HG03108 (cell line): ENCODE data around the gene CCDC157.

ENCODE experiments used
- ATAC-seq: cut with Tn5 transposase; IDR thresholded peaks from one replicate; pipeline ENCODE4 v1.9.1; 2021; ENCODE audit warnings: moderate library complexity; ENCODE audit not compliant: unreplicated experiment

CCDC157 gene

DNA sequence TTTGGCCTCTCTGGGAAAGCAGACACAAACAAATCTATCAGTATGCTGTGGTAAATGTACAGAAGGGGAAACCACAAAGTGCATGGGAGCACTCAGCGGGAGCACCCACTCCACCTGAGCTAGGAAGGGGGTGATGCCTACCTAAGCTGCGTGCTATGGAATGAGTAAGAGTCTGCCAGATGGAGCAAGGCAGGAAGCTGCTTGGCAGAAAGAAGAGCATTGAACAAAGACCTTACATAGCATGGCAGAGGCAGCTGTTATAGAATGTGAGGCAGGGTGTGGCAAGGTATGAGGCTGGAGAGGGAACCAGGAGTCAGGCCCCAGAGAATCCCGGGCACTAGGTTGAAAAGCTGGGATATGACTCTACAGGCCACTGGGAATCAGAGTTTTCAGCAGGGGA, 55.0 kb downstream of the CCDC157 start:
- ATAC-seq: no peak

DNA sequence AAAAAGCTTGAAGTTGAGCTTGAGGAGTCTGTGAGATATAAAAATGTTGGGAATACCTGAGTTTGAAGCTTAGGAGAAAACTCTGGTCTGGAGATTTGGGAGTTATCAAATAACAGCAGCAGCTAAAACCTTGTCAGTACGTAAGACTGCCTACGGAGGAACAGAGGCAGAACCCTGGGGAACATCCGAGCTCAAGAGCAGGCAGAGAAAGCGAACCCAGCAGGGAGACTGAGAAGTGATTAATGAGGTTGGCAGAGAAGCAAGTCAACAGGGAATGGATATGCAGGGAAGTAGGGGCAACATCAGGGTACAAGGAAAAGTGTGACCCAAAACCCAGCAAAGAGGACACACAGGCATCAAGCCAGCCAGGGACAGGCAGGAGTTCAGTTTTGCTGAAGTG, 56.2 kb downstream of the CCDC157 start:
- no peak for ATAC-seq

DNA sequence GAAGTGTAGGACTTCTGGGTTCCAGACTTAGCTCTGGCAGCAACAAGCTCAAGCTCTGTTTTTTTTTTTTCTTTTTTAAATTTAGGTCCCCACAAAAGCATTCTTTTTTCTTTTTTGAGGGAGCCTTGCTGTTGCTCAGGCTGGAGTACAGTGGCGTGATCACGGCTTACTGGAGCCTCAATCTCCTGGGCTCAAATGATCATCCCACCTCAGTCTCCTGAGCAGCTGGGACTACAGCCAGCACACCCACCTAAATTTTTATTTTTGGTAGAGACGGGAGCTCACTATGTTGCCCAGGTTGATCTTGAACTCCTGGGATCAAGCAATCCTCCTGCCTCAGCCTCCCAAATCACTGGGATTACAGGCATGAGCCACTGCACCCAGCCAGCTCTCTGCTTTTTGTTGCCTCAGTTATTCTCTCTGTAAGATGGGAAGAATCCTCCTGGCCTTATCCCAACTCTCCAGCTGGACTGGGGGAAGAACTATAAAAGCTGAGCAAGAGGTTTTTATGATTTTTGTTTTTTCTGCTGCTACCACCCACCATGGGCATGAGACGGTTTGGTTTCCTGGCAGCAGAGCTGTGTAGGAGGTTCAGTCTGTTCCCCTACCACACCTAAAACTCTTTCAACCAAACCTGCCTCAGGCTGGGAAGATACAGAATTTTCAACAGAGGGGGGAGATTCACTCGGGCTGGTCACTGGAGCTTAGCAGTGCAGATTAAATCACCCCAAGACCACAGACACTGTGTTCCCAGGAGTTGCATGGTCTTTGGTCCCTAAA, 57.1 kb downstream of the CCDC157 start:
- ATAC-seq: no peak

DNA sequence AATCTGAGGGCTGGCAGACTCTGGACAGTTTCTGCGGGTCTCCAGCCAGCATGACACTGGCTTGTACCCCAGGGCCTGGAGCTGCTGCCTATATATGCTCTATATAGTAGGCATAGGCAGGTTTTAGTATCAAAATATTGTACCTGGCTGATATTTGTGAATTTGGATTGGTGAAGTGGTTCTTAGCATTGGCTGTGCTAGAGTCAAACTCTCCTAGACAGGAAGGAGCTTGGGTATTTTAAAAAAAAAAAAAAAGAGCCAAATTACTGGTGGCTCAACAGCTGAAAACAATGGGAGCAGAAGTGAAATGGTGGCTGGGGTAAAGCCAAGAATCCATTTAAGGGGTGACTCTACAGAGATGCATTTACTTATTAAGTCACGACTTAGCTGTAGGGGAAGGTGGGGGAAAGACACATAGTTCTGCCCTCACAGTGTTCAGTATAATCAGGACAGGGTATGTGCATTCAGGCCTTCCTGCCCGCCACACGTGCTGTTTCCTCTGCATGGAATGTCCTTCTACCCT, 57.8 kb downstream of the CCDC157 start:
- no peak for ATAC-seq

DNA sequence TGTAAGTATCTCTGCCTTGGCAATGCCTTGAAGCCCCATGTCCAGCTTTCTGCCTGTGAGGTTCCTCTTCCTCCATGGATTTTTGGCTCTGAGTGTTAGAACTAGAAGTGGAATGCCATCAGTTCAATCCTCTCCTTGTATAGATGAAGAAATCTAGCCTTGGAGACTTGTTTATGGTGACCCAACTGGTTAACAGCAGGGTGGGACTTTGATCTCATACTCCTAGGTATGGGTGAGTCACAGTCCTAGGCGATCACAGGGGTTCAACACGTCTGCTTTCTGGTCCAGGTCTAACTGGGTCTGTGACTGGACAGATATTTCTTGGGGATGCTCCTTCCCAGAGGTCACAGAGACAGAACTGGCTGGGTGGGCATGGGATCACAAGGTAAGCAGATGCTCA, 59.6 kb downstream of the CCDC157 start:
- no peak for ATAC-seq

DNA sequence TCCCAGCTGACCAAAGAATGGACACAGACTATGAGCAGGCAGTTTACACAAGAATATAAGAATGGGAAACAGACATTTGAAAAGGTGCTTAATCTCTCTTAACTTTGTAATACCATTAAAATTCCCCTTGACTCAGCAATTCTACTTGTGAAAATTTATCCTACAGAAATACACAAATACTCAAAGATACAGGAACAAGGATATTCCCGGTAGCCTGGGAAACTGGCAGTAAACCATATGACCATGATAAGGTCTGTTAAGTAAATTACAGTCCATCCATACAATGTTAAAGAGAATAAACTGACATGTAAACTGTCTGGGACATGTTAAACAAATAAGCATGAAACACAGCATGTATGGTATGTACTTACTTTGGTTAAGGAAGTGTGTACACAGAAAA, 60.0 kb downstream of the CCDC157 start:
- ATAC-seq: no peak

DNA sequence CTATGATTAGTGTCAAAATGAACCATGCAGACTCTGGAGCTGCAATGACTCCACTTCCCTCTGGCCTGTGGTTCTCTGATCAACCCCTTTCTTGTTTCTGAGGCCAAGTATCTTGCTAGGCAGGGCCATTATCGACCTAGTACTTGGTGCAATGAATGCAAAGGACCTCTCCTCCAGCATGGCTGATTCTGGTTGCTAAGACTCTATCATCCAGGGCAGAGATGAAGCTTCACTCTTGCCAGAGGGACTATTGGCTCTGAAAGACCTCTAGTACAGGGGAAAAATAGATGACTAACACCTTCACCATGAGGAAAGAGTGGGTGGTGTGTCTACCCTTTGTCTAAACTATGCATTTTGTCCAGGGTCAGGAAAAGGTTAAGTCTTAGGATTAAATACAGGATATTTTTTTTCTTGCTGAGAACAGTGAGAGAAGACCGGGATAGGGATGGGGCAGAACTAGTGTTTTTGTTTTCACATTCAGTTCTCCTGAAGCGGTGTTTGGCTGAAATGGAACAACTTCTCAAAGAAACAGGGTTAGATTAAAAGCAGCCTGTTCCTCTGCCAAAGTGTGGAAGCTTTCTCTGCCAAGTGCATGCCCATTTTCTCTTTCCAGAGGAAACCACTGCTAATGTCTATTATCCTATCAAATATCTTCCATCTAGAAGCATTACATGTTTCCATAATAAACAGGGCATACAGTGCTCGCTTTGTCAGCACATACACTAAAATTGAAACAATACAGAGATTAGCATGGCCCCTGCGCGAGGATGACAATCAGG, 63.7 kb downstream of the CCDC157 start:
- ATAC-seq: no peak

DNA sequence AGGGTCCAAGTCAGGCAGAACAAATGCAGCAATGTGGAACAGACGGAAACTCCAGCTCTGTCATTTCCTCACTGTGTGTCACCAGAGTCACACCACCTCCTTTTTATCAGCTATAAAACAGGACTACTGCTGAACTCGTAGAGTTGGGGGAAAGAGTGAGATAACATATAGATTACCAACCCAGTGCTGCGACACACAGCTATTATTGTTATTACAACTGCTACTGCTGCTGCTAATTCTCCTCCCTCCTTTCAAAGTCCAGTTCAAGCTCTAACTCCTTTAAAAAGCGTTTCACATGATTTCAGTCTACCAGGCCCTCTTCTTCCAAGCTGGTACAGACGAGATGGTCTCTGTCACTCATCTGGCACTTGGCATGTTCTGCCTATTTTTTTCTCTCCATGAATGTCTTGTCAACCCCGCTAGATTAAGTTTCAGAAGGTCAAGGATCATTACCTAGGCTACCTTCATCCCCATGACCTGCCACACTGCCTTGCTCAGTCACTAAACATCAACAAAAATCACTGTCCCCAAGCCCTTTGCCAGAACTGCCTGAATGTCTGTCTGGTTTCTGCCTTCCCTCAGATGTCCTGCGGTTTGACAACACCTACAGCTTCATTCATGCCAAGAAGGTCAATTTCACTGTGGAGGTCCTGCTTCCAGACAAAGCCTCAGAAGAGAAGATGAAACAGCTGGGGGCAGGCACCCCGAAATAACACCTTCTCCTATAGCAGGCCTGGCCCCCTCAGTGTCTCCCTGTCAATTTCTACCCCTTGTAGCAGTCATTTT, 65.1 kb downstream of the CCDC157 start:
- no peak for ATAC-seq

DNA sequence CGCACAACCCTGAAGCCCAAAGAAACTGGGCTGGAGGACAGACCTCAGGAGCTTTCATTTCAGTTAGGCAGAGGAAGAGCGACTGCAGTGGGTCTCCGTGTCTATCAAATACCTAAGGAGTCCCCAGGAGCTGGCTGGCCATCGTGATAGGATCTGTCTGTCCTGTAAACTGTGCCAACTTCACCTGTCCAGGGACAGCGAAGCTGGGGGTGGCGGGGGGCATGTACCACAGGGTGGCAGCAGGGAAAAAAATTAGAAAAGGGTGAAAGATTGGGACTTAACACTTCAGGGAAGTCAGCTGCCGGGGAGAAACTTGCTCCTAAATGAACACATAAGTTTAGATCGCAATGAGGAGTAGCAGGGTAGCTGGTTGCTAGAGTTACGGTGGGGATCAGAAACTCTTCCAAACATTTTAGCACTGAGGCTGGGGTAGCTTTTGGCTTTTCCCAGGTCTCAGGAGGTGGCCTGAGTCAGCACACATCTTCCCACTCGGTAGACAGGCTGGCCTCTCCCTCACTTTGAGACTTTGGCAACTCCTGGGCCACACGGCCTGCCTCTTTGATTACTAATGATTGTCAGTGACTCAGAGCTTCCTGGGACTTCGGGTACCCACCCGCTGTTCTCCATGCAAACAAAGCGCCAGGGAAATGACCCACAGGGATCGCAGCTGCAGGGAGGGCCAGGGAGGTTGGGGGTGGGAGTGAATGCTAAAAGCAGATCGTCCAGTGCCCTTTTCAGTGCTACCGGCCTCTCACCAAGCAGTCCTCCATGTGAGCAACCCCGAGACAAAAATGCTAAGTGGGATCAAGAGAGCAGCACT, 65.9 kb downstream of the CCDC157 start:
- no peak for ATAC-seq

DNA sequence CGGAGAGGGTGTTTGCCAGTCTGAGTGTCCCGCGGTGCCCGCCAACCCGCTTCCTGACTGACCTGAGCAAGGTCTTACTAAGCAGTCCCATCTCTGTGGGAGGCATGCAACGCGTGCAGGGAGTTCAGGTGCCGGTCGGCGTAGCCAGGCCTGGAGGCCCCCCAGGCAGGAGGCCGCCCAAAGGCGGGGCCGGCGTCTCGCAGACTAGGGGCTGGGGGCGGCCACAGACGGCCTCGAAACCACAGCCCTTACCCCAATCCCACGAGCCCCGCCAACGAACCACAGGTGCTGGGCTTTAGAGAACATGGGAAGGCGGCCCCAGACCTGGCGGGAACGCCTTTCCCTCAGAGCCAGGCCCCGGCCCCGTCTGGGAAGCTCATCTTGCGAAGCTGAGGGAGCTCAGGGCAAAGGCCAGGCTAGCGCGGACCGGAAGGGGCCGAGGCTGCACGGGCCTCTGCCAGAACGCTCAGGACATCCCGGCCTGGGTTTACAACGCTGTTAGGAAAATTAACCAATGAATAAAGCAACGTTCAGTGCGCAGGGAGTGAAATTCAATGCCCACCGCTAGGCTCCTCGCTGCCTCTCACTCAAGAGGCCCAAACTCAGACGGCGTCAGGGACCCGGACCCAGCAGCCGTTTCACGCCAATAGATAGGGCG, 66.6 kb downstream of the CCDC157 start:
- ATAC-seq: peak; percentile 22

DNA sequence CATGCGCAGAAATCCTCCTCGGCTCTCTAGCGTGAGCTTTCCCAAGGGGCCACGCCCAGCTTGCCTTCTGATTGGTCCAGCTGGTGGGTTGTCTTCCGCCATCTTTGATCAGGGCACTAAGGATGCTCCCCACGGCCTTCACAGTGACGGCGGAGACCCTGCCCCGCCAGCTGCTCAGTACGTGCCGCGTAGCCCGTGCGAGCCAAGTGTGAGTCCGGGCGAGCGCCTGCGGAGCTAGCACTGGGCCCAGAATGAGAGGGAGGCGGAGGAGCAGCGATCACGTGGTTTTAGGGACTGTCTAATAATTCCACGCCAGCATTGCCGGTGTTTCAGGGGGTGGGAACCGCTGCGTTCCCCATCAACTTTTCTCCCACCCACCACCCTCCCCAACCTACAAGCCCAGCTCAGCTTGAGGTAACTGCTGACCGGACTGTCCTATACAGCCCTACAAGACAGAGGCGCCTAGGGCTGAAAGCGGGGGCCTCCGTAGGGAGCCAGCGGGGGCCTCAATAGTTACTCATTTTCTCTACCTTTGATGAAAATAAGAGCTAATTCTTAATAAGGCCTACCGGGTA, 67.2 kb downstream of the CCDC157 start:
- ATAC-seq: peak; percentile 70

DNA sequence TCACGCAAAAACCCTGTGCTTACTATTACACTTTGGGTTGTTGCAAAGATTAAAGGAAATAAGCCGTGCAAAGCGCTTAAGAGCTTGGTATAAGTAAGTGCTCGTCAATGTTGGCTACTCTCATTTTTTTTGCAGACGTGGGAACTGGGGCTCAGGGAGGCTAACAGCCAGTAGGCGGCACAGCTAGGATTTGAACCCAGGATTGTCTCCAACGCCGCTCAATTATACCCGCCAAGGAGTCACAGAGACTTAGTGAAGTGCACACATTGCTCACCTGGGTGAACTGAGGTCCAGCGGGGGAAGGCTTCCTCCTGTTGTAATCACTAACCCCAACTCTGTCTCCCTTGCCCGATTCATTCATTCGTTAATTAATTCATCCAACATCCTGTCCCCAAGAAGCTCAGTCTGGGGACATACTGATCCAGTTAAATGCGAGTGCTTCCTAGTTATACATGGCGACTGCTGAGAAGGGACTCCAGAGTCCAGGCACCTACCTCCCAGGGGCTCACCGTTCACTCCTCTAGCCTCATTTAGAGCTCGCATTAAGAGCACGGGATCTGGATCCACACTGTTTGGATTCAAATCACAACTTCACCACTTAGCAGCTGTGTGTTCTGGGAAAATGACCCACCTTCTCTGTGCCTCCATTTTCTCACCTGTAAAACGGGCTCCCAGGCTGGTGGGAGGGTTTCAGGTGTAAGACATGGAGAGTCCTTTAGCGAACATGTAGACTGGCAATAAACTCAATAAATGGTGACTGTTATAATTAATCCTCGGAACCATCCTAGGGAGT, 67.9 kb downstream of the CCDC157 start:
- ATAC-seq: no peak

DNA sequence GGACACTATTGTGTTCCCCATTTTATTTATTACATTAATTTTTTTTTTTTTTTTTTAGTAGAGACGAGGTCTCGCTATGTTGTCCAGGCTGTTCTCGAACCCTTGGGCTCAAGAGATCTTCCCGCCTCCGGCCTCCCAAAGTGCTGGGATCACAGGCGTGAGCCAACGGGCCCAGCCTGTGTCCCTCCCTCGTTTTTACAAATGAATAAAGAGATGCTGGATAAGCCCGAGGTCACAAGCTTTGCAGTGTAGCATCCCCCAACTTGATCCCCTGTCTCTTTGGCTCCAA, 68.5 kb downstream of the CCDC157 start:
- ATAC-seq: no peak

DNA sequence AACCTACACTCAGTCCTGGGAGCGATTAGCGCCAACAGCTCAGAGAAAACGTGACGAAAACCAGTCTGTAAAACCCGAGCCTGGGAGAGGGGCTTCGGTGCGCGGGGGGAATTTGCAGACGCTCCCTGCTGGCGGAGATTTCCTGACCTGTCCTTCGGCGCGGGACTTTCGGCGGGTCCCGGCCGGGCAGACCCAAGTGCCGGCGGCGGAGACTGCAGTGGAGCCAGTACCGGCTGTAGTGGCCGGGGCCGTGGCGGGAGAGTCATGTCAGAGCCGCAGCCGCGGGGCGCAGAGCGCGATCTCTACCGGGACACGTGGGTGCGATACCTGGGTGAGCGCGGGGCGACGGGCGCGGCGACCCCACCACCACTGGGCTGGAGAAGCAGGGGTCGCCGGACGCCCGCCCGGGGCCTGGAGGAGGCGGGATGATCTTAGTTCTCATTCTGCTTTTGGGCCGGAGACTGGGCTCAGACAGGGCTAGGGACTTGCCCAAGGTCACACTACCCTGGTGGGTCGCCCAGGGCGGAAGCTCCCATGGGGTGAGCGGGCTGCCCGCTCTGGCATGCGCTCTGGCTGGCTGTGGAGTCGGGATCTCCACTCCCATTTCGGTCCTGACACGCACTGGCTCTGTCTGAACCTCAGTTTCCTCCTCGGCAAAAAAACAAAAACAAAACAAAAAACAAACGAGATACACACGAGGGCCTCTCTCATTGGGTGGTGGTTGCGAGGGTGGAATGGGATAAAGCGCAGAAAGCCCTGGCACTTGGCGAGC, 69.0 kb downstream of the CCDC157 start, which contains the start of gene MTFP1:
MTFP1 (plus strand) TSS at position 153 of the 772 bp plus-strand sequence; CDS start at position 265, 112 bp downstream.
- no peak for ATAC-seq
